Transverse colon (tissue), 4 donors: ENCODE measurements around the gene HNF1B. TPM values are rescaled to one million over a fixed set of nuclear protein-coding genes. Genes with fewer than 3 reads are reported as not detected.

Source experiments
- DNase-seq: peaks from one replicate; pipeline ENCODE4 v3.0.0-alpha.2; 2019
- H3K27ac ChIP-seq, 4 donors: fragments of 200-600 bp; sonication (generic); 2 replicates each; pipeline ENCODE4 v1.5.1; 2016 to 2018; ENCODE audit warnings: inconsistent platforms in 4 of 4
- H3K27me3 ChIP-seq: fragments of 200-600 bp; sonication (generic); 2 replicates; pipeline ENCODE4 v1.5.1; 2017; ENCODE audit warnings: inconsistent platforms
- H3K36me3 ChIP-seq, 4 donors: fragments of 200-600 bp; sonication (generic); 2 replicates each; pipeline ENCODE4 v1.5.1; 2017 to 2019; ENCODE audit warnings: inconsistent platforms in 4 of 4
- H3K4me1 ChIP-seq, 4 donors: fragments of 200-600 bp; sonication (generic); 2 replicates each; pipeline ENCODE4 v1.5.1; 2017 to 2020; ENCODE audit warnings: inconsistent platforms in 4 of 4
- H3K4me3 ChIP-seq, 4 donors: fragments of 200-600 bp; sonication (generic); 1 replicate in 1 of 4; 2 replicates in 3 of 4; pipeline versions ENCODE4 v1.5.1 to v1.6.1; 2017 to 2019; ENCODE audit warnings: inconsistent platforms in 4 of 4
- H3K9me3 ChIP-seq, 2 donors: fragments of 200-600 bp; sonication (generic); 2 replicates each; pipeline ENCODE4 v1.5.1; 2017 to 2019; ENCODE audit warnings: inconsistent platforms in 2 of 2
- CTCF ChIP-seq, 5 experiments: fragments of 200-600 bp in 3 of 5; fragments of 450-650 bp in 2 of 5; sonication (generic) in 3 of 5; IDR thresholded peaks; 1 replicate in 2 of 5; 2 replicates in 3 of 5; pipeline ENCODE4 v1.5.1; 2016 to 2017; ENCODE audit warnings: antibody characterized with exemption in 5 of 5, inconsistent platforms in 3 of 5, mild to moderate bottlenecking in 2 of 5, moderate library complexity in 1 of 5
- EP300 ChIP-seq: sonication (generic); formaldehyde crosslinking; IDR thresholded peaks from one replicate; pipeline ENCODE4 v1.6.1; 2017; ENCODE audit warnings: antibody characterized with exemption, low read depth
- POLR2A ChIP-seq: fragments of 450-650 bp; IDR thresholded peaks from one replicate; pipeline ENCODE4 v1.6.1; 2016; ENCODE audit warnings: antibody characterized with exemption, mild to moderate bottlenecking, moderate library complexity
- POLR2AphosphoS5 ChIP-seq, 3 donors: sonication (generic); formaldehyde crosslinking; IDR thresholded peaks; one replicate each; pipeline ENCODE4 v1.6.1; 2016; ENCODE audit warnings: antibody characterized with exemption in 3 of 3
- WGBS, 2 donors: methylation state at CpG; one replicate each; pipeline ENCODE4 v1.1.5; 2018; ENCODE audit warnings: low coverage in 1 of 2; 5-methylcytosine and 5-hydroxymethylcytosine counted together
- in situ Hi-C, 4 donors: fragments of 200-750 bp; cut with MboI; loops; one replicate each; pipeline versions ENCODE4 v1.15.0 to v1.15.1; 2017; ENCODE audit warnings: low sequenced_read_pairs in 3 of 4, low pct_ligation_motif_present in 1 of 4, low pct_unique_long_range_greater_than_20kb in 1 of 4
- intact Hi-C: fragments of 100-400 bp; cut with DNase I; formaldehyde crosslinking; loops from one replicate; pipeline ENCODE4 v1.15.1; 2023; ENCODE audit warnings: low total_unique reads
- total RNA-seq, 4 donors: library from RNA; depleted of rRNA; stranded (reverse); fragments of >200 nt; gene quantifications; one replicate each; pipeline ENCODE4 v1.1.0, GENCODE V29; 2016

The HNF1B gene
- total RNA-seq, 4 donors from 2014 or later, result 22.7 to 35.2 (median 24.9) TPM

- WGBS, 2 donors, result 47 to 80% methylated on average over 1 to 6 of the region's 6 CpGs
- intact Hi-C loops, result no loop called here
- no peaks in the 10 kb centered on the region for H3K9me3 ChIP-seq
- TF ChIP-seq POLR2AphosphoS5 (IDR thresholded peaks at IDR 0.05) (no peak), CTCF (IDR thresholded peaks at IDR 0.05) (no peak), EP300 (no peak), POLR2A (no peak)
- H3K4me1 ChIP-seq, result peaks cover 0 to 16% (median 0%) of the 10 kb centered on the region in 4 donors
- in situ Hi-C loops, result no loop called here
- peaks cover 9% of the 10 kb centered on the region for H3K27me3 ChIP-seq
- H3K27ac ChIP-seq, result no peak overlapping the region
- no peak for DNase-seq
- no peaks in the 10 kb centered on the region for H3K36me3 ChIP-seq
- no peak overlapping the region for H3K4me3 ChIP-seq
These were observed 22.1 kb upstream of the HNF1B start for GRCh38 chr17:37766971-37767370.

- 27 to 43% methylated on average over 3 of the region's 3 CpGs for WGBS, 2 donors
These were observed 19.5 kb upstream of the HNF1B start for GRCh38 chr17:37764383-37764782.

GRCh38 chr17:37762666-37763065 is 17.8 kb upstream of the HNF1B start:
- no peak for TF ChIP-seq POLR2A
- no peak for TF ChIP-seq CTCF (IDR thresholded peaks at IDR 0.05)
- TF ChIP-seq EP300, result no peak
- TF ChIP-seq POLR2AphosphoS5 (IDR thresholded peaks at IDR 0.05), result no peak
- Histone ChIP-seq H3K27ac (no peak overlapping the region), H3K27me3 (peaks cover 26% of the 10 kb centered on the region), H3K4me3 (no peak overlapping the region), H3K36me3 (no peaks in the 10 kb centered on the region), H3K4me1 (peaks cover 0 to 16% (median 0%) of the 10 kb centered on the region in 4 donors), H3K9me3 (no peaks in the 10 kb centered on the region)
- WGBS, 2 donors, result 48 to 61% methylated on average over 5 to 7 of the region's 7 CpGs
- in situ Hi-C loops (no loop called here), intact Hi-C loops (no loop called here)
- DNase-seq, result no peak

More at GRCh38 chr17:37764383-37764782, 19.5 kb upstream of the HNF1B start:
- H3K27me3 ChIP-seq, result peaks cover 26% of the 10 kb centered on the region
- intact Hi-C loops (no loop called here), in situ Hi-C loops (no loop called here)
- DNase-seq, result no peak
- H3K27ac ChIP-seq, result no peak overlapping the region
- TF ChIP-seq CTCF (IDR thresholded peaks at IDR 0.05), result no peak
- no peak for TF ChIP-seq POLR2A
- no peak for TF ChIP-seq EP300
- TF ChIP-seq POLR2AphosphoS5 (IDR thresholded peaks at IDR 0.05), result no peak
- H3K36me3 ChIP-seq, result no peaks in the 10 kb centered on the region
- H3K9me3 ChIP-seq, result no peaks in the 10 kb centered on the region
- peaks cover 0 to 16% (median 0%) of the 10 kb centered on the region in 4 donors for H3K4me1 ChIP-seq
- H3K4me3 ChIP-seq, result no peak overlapping the region

- Histone ChIP-seq H3K4me3 (no peak overlapping the region), H3K27ac (no peak overlapping the region), H3K9me3 (no peaks in the 10 kb centered on the region), H3K27me3 (peaks cover 32% of the 10 kb centered on the region), H3K4me1 (peaks cover 0 to 13% (median 0%) of the 10 kb centered on the region in 4 donors), H3K36me3 (no peaks in the 10 kb centered on the region)
- DNase-seq, result no peak
- TF ChIP-seq POLR2AphosphoS5 (IDR thresholded peaks at IDR 0.05) (no peak), EP300 (no peak), POLR2A (no peak), CTCF (IDR thresholded peaks at IDR 0.05) (no peak)
- 87 to 94% methylated on average over 3 to 4 of the region's 4 CpGs for WGBS, 2 donors
- intact Hi-C loops, result no loop called here
- in situ Hi-C loops, result no loop called here
These were observed 17.1 kb upstream of the HNF1B start for GRCh38 chr17:37761961-37762360.
